HepG2 (cell line): Measurements from ENCODE around the gene RAB24. TPM values are rescaled to one million over a fixed set of nuclear protein-coding genes. Genes with fewer than 3 reads are reported as not detected.

Experiments used
- CCDC6 ChIP-seq: sonication (generic); formaldehyde crosslinking; IDR thresholded peaks from 2 replicates; pipeline ENCODE4 v1.8.1; 2022; ENCODE audit warnings: mild to moderate bottlenecking, missing genetic modification reagents, moderate library complexity
- CHCHD3 ChIP-seq: sonication (generic); formaldehyde crosslinking; IDR thresholded peaks from 2 replicates; pipeline ENCODE4 v1.8.0; 2022; ENCODE audit warnings: mild to moderate bottlenecking, missing genetic modification reagents, moderate library complexity
- DRAP1 ChIP-seq: IDR thresholded peaks from 2 replicates; pipeline ENCODE4 v1.6.1; 2016; ENCODE audit warnings: missing genetic modification reagents, missing compliant biosample characterization
- E2F2 ChIP-seq: sonication (generic); formaldehyde crosslinking; IDR thresholded peaks from 2 replicates; pipeline ENCODE4 v1.4.0; 2020; ENCODE audit warnings: missing genetic modification reagents, borderline replicate concordance
- ELF3 ChIP-seq: IDR thresholded peaks from 2 replicates; pipeline ENCODE4 v1.6.1; 2016; ENCODE audit warnings: missing genetic modification reagents, missing compliant biosample characterization
- FOXK2 ChIP-seq: fragments of 450-650 bp; IDR thresholded peaks from 2 replicates; pipeline ENCODE4 v1.6.1; 2016
- HIC2 ChIP-seq: sonication (generic); formaldehyde crosslinking; IDR thresholded peaks from 2 replicates; pipeline ENCODE4 v1.9.0; 2022; ENCODE audit warnings: low read depth, missing genetic modification reagents
- HIVEP1 ChIP-seq: sonication (generic); formaldehyde crosslinking; IDR thresholded peaks from 2 replicates; pipeline ENCODE4 v1.4.0; 2020; ENCODE audit warnings: mild to moderate bottlenecking, missing genetic modification reagents
- JUN ChIP-seq: sonication (generic); formaldehyde crosslinking; IDR thresholded peaks from 2 replicates; pipeline ENCODE4 v1.4.0; 2020; ENCODE audit warnings: mild to moderate bottlenecking, missing genetic modification reagents
- KAT2B ChIP-seq: fragments of 150-350 bp; IDR thresholded peaks from 2 replicates; pipeline ENCODE4 v1.6.1; 2014; ENCODE audit warnings: low read depth, low read length, borderline replicate concordance
- MAF1 ChIP-seq: sonication (generic); formaldehyde crosslinking; IDR thresholded peaks from 2 replicates; pipeline ENCODE4 v1.5.0; 2020; ENCODE audit warnings: missing genetic modification reagents, borderline replicate concordance
- MEF2D ChIP-seq: sonication (generic); formaldehyde crosslinking; IDR thresholded peaks from 2 replicates; pipeline ENCODE4 v1.5.1; 2020; ENCODE audit warnings: mild to moderate bottlenecking, missing genetic modification reagents
- MIER3 ChIP-seq: IDR thresholded peaks from 2 replicates; pipeline ENCODE4 v1.6.1; 2016; ENCODE audit warnings: missing compliant biosample characterization, borderline replicate concordance
- NFE2L2 ChIP-seq: fragments of 150-350 bp; IDR thresholded peaks from 2 replicates; pipeline ENCODE4 v1.6.1; 2014; ENCODE audit warnings: low read length
- ONECUT2 ChIP-seq: sonication (generic); formaldehyde crosslinking; IDR thresholded peaks from 2 replicates; pipeline ENCODE4 v1.4.0; 2020; ENCODE audit warnings: missing genetic modification reagents
- POGZ ChIP-seq: sonication (generic); formaldehyde crosslinking; IDR thresholded peaks from 2 replicates; pipeline ENCODE4 v1.4.0; 2020; ENCODE audit warnings: mild to moderate bottlenecking, missing genetic modification reagents
- PREB ChIP-seq: sonication (generic); formaldehyde crosslinking; IDR thresholded peaks from 2 replicates; pipeline ENCODE4 v1.4.0; 2020; ENCODE audit warnings: missing genetic modification reagents
- YEATS2 ChIP-seq: sonication (generic); formaldehyde crosslinking; IDR thresholded peaks from 2 replicates; pipeline ENCODE4 v1.4.0; 2020; ENCODE audit warnings: missing genetic modification reagents, borderline replicate concordance
- ZNF232 ChIP-seq: sonication (generic); formaldehyde crosslinking; IDR thresholded peaks from 2 replicates; pipeline ENCODE4 v1.4.0; 2020; ENCODE audit warnings: missing genetic modification reagents, borderline replicate concordance
- ZNF275 ChIP-seq: sonication (generic); formaldehyde crosslinking; IDR thresholded peaks from 2 replicates; pipeline ENCODE4 v1.8.0; 2022; ENCODE audit warnings: missing genetic modification reagents, mild to moderate bottlenecking, inconsistent platforms, borderline replicate concordance
- ZNF34 ChIP-seq: sonication (generic); formaldehyde crosslinking; IDR thresholded peaks from 2 replicates; pipeline ENCODE4 v1.4.0; 2020; ENCODE audit warnings: mild to moderate bottlenecking, missing genetic modification reagents, borderline replicate concordance
- ZNF501 ChIP-seq: sonication (generic); formaldehyde crosslinking; IDR thresholded peaks from 2 replicates; pipeline ENCODE4 v1.5.1; 2020; ENCODE audit warnings: mild to moderate bottlenecking, moderate library complexity, missing genetic modification reagents
- ZNF569 ChIP-seq: sonication (generic); formaldehyde crosslinking; IDR thresholded peaks from 2 replicates; pipeline ENCODE4 v1.5.0; 2020; ENCODE audit warnings: mild to moderate bottlenecking, missing genetic modification reagents, moderate library complexity, borderline replicate concordance
- ZNF720 ChIP-seq: sonication (generic); formaldehyde crosslinking; IDR thresholded peaks from 2 replicates; pipeline ENCODE4 v1.4.0; 2020; ENCODE audit warnings: missing genetic modification reagents
- ZSCAN22 ChIP-seq: sonication (generic); formaldehyde crosslinking; IDR thresholded peaks from 2 replicates; pipeline ENCODE4 v1.4.0; 2020; ENCODE audit warnings: mild to moderate bottlenecking, missing genetic modification reagents
- polyA plus RNA-seq, 8 experiments: library from polyadenylated mRNA; depleted of rRNA in 3 of 8; stranded (reverse) in 7 of 8; unstranded in 1 of 8; fragments of >200 nt; fragmentation: Illumina TruSeq in 4 of 8; extraction: Trizol in 4 of 8; gene quantifications; 2 replicates each; pipeline versions ENCODE4 v1.2.1 to v1.2.3, GENCODE V29; 2011 to 2016; ENCODE audit warnings: low read depth in 4 of 8, missing spikeins in 1 of 8, mixed read lengths in 1 of 8; ENCODE audit not compliant: insufficient read depth in 1 of 8
- total RNA-seq, 5 experiments: library from RNA; depleted of rRNA; stranded (reverse); fragments of >200 nt; fragmentation: Illumina TruSeq; extraction: Trizol; gene quantifications; 2 replicates each; pipeline ENCODE4 v1.2.3, GENCODE V29; 2016; ENCODE audit warnings: low read depth in 1 of 5

The RAB24 gene
- total and polyA plus RNA-seq, 2 of the 13 experiments (the other 11 are each of a cell fraction or from before 2014, with no cell fraction given): 22.9 to 63.7 TPM

- TF ChIP-seq E2F2 (peak; percentile 95; the same call in 1 of the 2 replicates), ZNF501 (peak; percentile 83), ZNF275 (CRISPR knock-in tag) (0 out of 2 replicates have a peak, but pooled peaks have one; percentile 12), NFE2L2 (no peak), ZNF720 (CRISPR knock-in tag) (no peak), JUN (no peak), KAT2B (no peak), ELF3 (no peak), FOXK2 (peak; percentile 88), ZNF569 (CRISPR knock-in tag) (0 out of 2 replicates have a peak, but pooled peaks have one; percentile 68), ZNF232 (no peak), MEF2D (CRISPR knock-in tag) (no peak), YEATS2 (CRISPR knock-in tag) (no peak), HIVEP1 (CRISPR knock-in tag) (no peak), MIER3 (CRISPR knock-in tag) (peak; percentile 34; the same call in 1 of the 2 replicates), ZSCAN22 (CRISPR knock-in tag) (no peak), HIC2 (CRISPR knock-in tag) (no peak), DRAP1 (CRISPR knock-in tag) (peak; percentile 46), MAF1 (CRISPR knock-in tag) (no peak), PREB (CRISPR knock-in tag) (no peak), CCDC6 (CRISPR knock-in tag) (peak; percentile 88; the same call in 1 of the 2 replicates), CHCHD3 (CRISPR knock-in tag) (0 out of 2 replicates have a peak, but pooled peaks have one; percentile 72), POGZ (CRISPR knock-in tag) (no peak; the same call in 1 of the 2 replicates), ONECUT2 (CRISPR knock-in tag) (0 out of 2 replicates have a peak, but pooled peaks have one; percentile 14), ZNF34 (no peak)
Measured at GRCh38 chr5:177311723-177312648, 8.5 kb upstream of the RAB24 start, which contains the start of gene MXD3 (continued).
